WERI-Rb-1 (cell line): ENCODE results near the gene MEIS2.

ENCODE experiments used
- DNase-seq: peaks from one replicate; pipeline ENCODE4 v3.0.0-alpha.2; 2020
- H3K27ac ChIP-seq: fragments of 250-450 bp; sonication (Bioruptor Pico); 2 replicates; pipeline ENCODE4 v1.5.1; 2020; ENCODE audit warnings: mild to moderate bottlenecking, moderate library complexity
- H3K27me3 ChIP-seq: fragments of 250-450 bp; sonication (Bioruptor Pico); 2 replicates; pipeline ENCODE4 v1.5.1; 2021; ENCODE audit warnings: mild to moderate bottlenecking, low read depth, moderate library complexity; ENCODE audit not compliant: insufficient read depth, severe bottlenecking
- H3K36me3 ChIP-seq: fragments of 250-450 bp; sonication (Bioruptor Pico); 2 replicates; pipeline ENCODE4 v1.5.1; 2020; ENCODE audit warnings: mild to moderate bottlenecking, moderate library complexity
- H3K4me3 ChIP-seq: 2 replicates; pipeline ENCODE4 v1.5.1; 2011; ENCODE audit warnings: low read depth, mild to moderate bottlenecking, control low read depth, low read length
- H3K9me3 ChIP-seq: fragments of 250-450 bp; sonication (Bioruptor Pico); 2 replicates; pipeline ENCODE4 v1.5.1; 2021; ENCODE audit warnings: mild to moderate bottlenecking, moderate library complexity; ENCODE audit not compliant: severe bottlenecking
- CTCF ChIP-seq: IDR thresholded peaks from 2 replicates; pipeline ENCODE4 v1.5.1; 2011; ENCODE audit warnings: low read depth, mild to moderate bottlenecking, control low read depth, inconsistent platforms, low read length

MEIS2 gene

GRCh38 chr15:36888011-36888992, 212.0 kb downstream of the MEIS2 start:
- Histone ChIP-seq H3K27me3 (no peaks in the 10 kb centered on the region), H3K4me3 (peak overlapping the region; percentile 59), H3K27ac (peak overlapping the region; percentile 99), H3K9me3 (no peaks in the 10 kb centered on the region), H3K36me3 (peaks cover 21% of the 10 kb centered on the region)
- peak; percentile 92 for DNase-seq
- TF ChIP-seq CTCF: no peak

GRCh38 chr15:36887214-36887961, 213.0 kb downstream of the MEIS2 start:
- peak; percentile 94 for DNase-seq
- Histone ChIP-seq H3K9me3 (no peaks in the 10 kb centered on the region), H3K27me3 (no peaks in the 10 kb centered on the region), H3K4me3 (peak overlapping the region; percentile 59), H3K36me3 (peaks cover 21% of the 10 kb centered on the region), H3K27ac (peak overlapping the region; percentile 99)
- TF ChIP-seq CTCF: no peak

GRCh38 chr15:36886701-36887100, 213.6 kb downstream of the MEIS2 start:
- H3K27me3 ChIP-seq: no peaks in the 10 kb centered on the region
- TF ChIP-seq CTCF: no peak
- H3K36me3 ChIP-seq: peaks cover 15% of the 10 kb centered on the region
- DNase-seq: no peak
- H3K9me3 ChIP-seq: no peaks in the 10 kb centered on the region
- H3K27ac ChIP-seq: peak overlapping the region; percentile 99
- peak overlapping the region; percentile 59 for H3K4me3 ChIP-seq

GRCh38 chr15:36886191-36886590, 214.2 kb downstream of the MEIS2 start:
- TF ChIP-seq CTCF: no peak
- H3K4me3 ChIP-seq: peak overlapping the region; percentile 59
- peak overlapping the region; percentile 99 for H3K27ac ChIP-seq
- DNase-seq: no peak
- H3K9me3 ChIP-seq: no peaks in the 10 kb centered on the region
- no peaks in the 10 kb centered on the region for H3K27me3 ChIP-seq
- H3K36me3 ChIP-seq: peaks cover 10% of the 10 kb centered on the region

GRCh38 chr15:36885771-36886170, 214.6 kb downstream of the MEIS2 start:
- peaks cover 6% of the 10 kb centered on the region for H3K36me3 ChIP-seq
- peak overlapping the region; percentile 59 for H3K4me3 ChIP-seq
- H3K27me3 ChIP-seq: no peaks in the 10 kb centered on the region
- peak overlapping the region; percentile 99 for H3K27ac ChIP-seq
- DNase-seq: no peak
- H3K9me3 ChIP-seq: no peaks in the 10 kb centered on the region
- TF ChIP-seq CTCF: no peak
